A673 (cell line): Measurements from ENCODE around the gene GRHL3.

Source experiments
- CTCF ChIP-seq: fragments of 300-800, 200-600 bp; sonication (generic); conservative IDR thresholded peaks from 2 replicates; pipeline ENCODE4 v1.5.1; 2017; ENCODE audit warnings: low read depth, mild to moderate bottlenecking, antibody characterized with exemption, low read length, moderate library complexity, mixed read lengths
- EZH2 ChIP-seq: fragments of 200-600 bp; sonication (generic); IDR thresholded peaks from 2 replicates; pipeline ENCODE4 v1.6.1; 2017; ENCODE audit warnings: borderline replicate concordance, low read depth, mild to moderate bottlenecking, mixed read lengths, antibody characterized with exemption, low read length; ENCODE audit not compliant: poor library complexity, severe bottlenecking

- TF ChIP-seq CTCF (no peak), EZH2 (no peak)
Observed at GRCh38 chr1:24351918-24352627, 32.9 kb downstream of the GRHL3 start.
